HG03575 (cell line): ENCODE measurements around the gene DNAJC21.
"Not testable (repeated sequence)": the region's sequence is repeated elsewhere in the genome, so short reads cannot be mapped to it uniquely, and the experiment has no call there.

ENCODE experiments used
- ATAC-seq: cut with Tn5 transposase; IDR thresholded peaks from one replicate; pipeline ENCODE4 v1.9.1; 2021; ENCODE audit not compliant: unreplicated experiment, insufficient number of reproducible peaks, low FRiP score; ENCODE audit errors: extremely low read depth

Gene DNAJC21

GRCh38 chr5:34968258-34968657 is 38.9 kb downstream of the DNAJC21 start:
- ATAC-seq: no peak

GRCh38 chr5:34970552-34970951 is 41.2 kb downstream of the DNAJC21 start:
- ATAC-seq: no peak

- not testable (repeated sequence) for ATAC-seq
Measured at GRCh38 chr5:34971655-34972054, 42.3 kb downstream of the DNAJC21 start.

GRCh38 chr5:34976347-34976746 is 47.0 kb downstream of the DNAJC21 start:
- no peak for ATAC-seq

GRCh38 chr5:34977934-34978613 is 48.7 kb downstream of the DNAJC21 start:
- no peak for ATAC-seq

GRCh38 chr5:34978681-34979080 is 49.3 kb downstream of the DNAJC21 start:
- ATAC-seq: no peak

- ATAC-seq: no peak
Measured at GRCh38 chr5:34982823-34983222, 53.5 kb downstream of the DNAJC21 start.

- no peak for ATAC-seq
Measured at GRCh38 chr5:34986965-34987364, 57.6 kb downstream of the DNAJC21 start.

- ATAC-seq: no peak
Measured at GRCh38 chr5:34991486-34992238, 62.3 kb downstream of the DNAJC21 start.

- no peak for ATAC-seq
Measured at GRCh38 chr5:34993951-34994350, 64.6 kb downstream of the DNAJC21 start.

- no peak for ATAC-seq
Measured at GRCh38 chr5:34996261-34996660, 66.9 kb downstream of the DNAJC21 start.

- ATAC-seq: no peak
Measured at GRCh38 chr5:34998058-34998789, 68.9 kb downstream of the DNAJC21 start.

- ATAC-seq: no peak
Measured at GRCh38 chr5:35001842-35002241, 72.5 kb downstream of the DNAJC21 start.

GRCh38 chr5:35002459-35002858 is 73.1 kb downstream of the DNAJC21 start:
- no peak for ATAC-seq

GRCh38 chr5:35003018-35003957 is 73.9 kb downstream of the DNAJC21 start:
- no peak for ATAC-seq

GRCh38 chr5:35004200-35004599 is 74.8 kb downstream of the DNAJC21 start:
- ATAC-seq: no peak

- ATAC-seq: no peak
Measured at GRCh38 chr5:35004771-35005170, 75.4 kb downstream of the DNAJC21 start.
